SK-N-MC (cell line): ENCODE results near the gene EIF4EBP3.

Experiments
- EZH2 ChIP-seq: fragments of 200-600 bp; sonication (generic); IDR thresholded peaks from one replicate; pipeline ENCODE4 v1.6.1; 2017; ENCODE audit warnings: antibody characterized with exemption
- FOXP2 ChIP-seq: optimal IDR thresholded peaks from 2 replicates; pipeline ENCODE3; 2011; ENCODE audit warnings: mild to moderate bottlenecking, moderate library complexity; ENCODE audit not compliant: insufficient read depth; ENCODE audit errors: extremely low read length, control extremely low read depth
- POLR2AphosphoS5 ChIP-seq: IDR thresholded peaks from 2 replicates; pipeline ENCODE4 v1.6.1; 2012; ENCODE audit warnings: mild to moderate bottlenecking, low read depth, low read length, borderline replicate concordance

DNA sequence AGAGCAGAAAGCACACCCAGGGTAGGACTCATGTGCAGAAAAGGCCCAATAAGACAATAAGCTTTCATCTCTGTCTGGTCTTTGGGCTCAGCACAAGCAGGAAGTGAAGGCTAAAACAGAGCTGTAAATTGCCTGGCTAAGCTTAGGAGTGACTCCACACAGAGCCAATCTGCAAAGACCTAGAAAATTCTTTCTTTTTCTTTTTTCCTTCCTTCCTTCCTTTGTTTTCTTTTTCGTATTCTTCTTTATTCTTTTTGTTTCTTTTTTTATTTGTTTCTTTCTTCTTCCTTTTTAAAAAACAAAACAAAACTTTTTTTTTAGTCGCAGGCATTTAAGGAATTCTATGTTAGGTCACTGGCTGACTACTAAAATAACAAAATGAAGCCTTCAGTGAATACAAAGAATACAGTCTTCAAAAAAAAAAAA, 29.3 kb downstream of the EIF4EBP3 start:
- TF ChIP-seq EZH2, result no peak
- no peak for TF ChIP-seq POLR2AphosphoS5
- no peak for TF ChIP-seq FOXP2
